Hematopoietic multipotent progenitor cell treated with erythropoietin and hydrocortisone succinate and interleukin-3 and kit ligand, for 17 days (in vitro differentiated cells): ENCODE results near the gene KCMF1.

Experiments
- DNase-seq: peaks from one replicate; pipeline ENCODE4 v3.0.0-alpha.2; 2015; ENCODE audit warnings: low spot score

Gene KCMF1

DNA sequence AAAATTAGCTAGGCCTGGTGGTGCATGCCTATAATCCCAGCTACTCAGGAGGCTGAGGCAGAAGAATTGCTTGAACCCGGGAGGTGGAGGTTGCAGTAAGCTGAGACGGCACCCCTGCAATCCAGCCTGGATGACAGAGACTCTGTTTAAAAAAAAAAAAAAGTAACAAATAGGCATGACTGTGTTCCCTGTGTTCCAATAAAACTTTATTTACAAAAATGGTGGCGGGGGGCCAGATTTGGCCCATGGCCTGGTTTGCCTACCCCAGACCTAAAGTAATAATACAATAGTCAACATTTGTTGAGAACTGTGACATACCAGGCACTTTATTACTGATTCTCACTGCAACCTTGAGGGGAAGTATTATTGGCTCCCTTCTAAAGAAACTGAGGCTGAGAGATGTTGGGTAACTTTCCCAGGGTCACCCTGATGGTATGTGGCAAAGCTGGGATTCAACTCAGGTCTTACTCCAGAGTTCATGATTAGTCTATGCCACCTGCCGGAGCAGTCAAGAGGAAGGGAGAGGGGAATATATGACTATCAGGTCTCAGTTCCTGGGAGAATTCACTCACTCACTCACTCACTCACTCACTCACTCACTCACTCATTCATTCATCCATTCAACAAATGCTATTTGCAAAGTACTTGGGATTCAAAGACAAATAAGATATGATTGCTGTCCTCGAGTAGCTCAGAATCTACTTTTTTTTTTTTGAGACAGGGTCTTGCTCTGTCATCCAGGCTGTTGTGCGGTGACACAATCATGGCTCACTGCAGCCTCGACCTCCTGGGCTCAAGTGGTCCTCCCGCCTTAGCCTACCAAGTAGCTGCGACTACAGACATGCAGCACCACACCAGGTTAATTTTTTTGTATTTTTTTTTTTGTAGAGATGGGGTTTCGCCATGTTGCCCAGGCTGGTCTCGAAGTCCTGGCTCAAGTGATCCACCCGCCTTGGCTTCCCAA lies 14.3 kb upstream of the KCMF1 start:
- no peak for DNase-seq

DNA sequence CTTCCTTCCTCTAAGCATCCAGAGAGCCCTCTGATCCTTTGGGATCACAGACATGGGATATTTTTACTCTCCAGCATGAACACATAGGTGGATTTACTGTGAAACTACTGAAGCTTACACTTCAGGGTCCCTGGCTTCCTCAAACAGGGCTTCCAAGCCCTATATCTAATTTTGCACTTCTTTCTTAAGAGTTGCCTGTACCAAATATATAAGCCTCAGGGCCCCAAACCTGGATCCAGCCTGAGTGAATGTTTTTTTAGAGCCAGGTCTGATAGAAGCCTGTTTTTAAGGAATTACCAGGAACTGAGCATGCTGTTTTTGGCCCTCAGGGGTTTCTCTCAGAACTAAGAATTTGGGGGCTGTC lies 13.2 kb upstream of the KCMF1 start:
- no peak for DNase-seq

DNA sequence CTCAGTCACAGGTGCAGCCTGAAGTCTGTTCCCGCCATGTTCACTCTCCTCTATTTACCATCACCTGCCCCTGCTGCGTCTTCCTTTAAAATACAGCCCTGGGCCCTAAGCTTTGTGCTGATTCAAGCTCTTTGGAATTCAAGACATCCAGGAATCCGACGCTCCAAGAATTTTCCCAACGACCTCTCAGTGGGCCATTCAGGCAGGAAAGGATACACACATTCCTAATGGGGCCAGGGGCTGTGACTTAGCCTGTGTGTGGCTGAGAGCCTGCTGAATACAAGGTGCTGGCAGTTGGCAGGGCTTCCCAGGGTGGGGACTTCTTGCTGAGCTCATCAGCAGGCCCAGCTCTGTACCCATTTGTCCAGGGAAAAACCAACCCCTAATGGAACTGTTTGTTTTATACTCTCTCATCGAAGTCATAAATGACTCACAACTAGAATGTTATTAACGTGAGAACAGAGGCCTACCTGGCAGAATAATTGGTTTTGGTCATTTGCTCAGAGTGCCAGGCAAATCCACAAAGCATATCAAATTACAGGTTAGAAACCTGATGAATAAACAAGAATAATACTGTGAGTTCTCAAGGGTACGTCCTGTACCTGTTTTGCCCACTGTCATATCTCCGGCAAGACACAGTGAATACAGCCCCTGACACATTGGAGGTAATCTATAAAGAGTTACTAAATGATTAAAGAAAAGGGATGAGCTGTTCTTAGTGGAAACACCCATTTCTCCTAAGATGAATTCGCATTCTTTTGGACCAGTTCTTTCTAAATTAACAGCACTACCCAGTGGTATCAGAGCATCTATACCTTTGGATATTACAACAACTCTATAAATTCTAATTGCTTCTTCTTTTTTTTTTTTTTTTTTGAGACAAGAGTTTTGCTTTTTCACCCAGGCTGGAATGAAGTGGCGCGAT lies 12.6 kb upstream of the KCMF1 start:
- no peak for DNase-seq

DNA sequence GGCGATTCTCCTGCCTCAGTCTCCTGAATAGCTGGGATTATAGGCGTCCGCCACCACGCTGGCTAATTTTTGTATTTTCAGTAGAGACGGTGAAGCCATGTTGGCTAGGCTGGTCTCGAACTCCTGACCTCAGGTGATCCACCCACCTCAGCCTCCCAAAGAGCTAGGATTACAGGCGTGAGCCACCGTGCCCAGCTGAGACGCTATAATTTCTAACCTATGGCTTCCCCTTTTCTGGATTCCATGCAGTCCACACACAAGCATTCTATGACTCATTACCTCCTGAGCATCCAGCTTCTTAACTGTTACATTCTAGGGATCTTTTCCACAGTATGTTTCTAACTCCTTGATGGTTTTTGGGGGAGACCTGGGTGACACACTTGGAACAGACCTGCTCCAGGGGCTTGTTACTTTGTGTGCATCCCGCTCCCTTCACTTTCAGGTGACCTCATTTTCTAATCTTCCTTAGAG lies 11.8 kb upstream of the KCMF1 start:
- no peak for DNase-seq

DNA sequence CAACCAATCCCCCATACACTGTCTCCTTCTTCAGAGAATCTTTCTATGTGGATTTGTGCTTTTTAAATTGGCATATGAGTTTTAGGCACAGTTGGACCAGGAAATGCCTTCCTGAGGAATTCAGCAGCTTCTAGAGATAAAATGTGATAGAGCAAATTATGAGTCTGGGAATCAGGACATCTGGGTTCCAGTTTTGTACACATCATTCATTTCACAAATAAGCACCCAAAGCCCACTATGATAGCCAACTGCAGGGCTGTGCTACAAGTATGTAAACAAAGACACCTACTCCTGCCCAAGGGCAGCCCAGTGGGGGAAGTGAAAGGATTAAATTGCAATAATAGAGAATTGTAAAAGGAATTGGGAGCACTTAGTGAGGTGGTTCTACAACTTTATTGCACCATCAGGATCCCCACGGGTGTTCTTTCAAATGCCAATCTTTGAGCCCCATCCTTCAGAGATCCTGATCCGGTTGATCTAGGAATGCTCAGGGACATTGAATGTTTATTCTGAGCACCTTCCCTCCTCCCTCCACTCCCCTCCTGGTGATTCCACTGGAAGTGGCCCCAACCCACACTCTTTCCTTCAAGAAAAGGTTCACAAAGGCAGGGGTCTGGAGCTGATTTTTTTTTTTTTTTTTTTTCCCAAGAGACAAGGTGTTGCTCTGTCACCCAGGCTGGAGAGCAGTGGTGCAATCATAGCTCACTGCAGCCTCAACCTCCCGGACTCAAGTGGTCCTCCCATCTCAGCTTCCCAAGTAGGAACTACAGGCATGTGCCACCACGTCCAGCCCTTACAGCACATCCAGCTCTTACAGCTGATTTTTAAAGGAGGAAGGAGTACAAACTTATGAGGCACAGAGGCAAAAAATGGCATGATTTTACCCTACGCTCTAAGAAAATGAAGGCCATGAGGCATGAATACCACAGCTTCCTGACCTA lies 11.1 kb upstream of the KCMF1 start:
- DNase-seq: no peak

DNA sequence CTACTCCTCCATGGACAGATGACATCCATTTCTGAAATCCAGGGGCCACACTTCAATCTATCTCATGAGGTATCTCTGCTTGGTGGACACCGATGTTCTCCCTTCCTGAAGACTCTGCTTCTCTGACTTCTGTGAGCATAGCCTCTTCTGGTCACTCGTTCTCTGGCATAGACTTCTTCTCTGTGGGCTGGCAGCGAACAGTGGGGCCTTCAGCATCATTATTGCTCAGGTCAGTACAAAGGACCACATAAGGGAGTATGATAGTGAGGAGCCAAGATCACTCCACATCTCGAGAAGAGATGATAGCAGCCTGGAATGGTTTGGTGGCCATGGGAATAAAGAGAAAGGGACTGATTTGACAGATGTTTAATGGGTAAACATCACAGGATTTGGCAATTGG lies 8.0 kb upstream of the KCMF1 start:
- DNase-seq: no peak

DNA sequence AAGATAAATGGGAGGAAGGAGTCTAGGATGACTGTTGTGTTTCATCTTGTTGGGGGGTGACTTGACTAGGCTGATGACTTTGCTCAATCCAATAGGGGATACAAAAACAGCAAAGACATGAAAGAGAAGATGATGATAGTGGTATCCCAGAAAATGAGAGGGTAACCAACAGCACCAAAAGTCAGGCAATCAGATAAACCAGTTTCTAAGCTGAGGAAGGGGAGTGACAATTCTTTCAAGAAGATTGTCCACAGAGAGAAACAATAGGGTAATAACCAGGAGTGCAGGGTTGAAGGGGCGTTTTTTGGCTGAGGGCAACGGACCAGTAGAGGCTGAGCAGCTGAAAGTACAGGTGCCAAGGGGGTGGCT lies 7.7 kb upstream of the KCMF1 start:
- no peak for DNase-seq

DNA sequence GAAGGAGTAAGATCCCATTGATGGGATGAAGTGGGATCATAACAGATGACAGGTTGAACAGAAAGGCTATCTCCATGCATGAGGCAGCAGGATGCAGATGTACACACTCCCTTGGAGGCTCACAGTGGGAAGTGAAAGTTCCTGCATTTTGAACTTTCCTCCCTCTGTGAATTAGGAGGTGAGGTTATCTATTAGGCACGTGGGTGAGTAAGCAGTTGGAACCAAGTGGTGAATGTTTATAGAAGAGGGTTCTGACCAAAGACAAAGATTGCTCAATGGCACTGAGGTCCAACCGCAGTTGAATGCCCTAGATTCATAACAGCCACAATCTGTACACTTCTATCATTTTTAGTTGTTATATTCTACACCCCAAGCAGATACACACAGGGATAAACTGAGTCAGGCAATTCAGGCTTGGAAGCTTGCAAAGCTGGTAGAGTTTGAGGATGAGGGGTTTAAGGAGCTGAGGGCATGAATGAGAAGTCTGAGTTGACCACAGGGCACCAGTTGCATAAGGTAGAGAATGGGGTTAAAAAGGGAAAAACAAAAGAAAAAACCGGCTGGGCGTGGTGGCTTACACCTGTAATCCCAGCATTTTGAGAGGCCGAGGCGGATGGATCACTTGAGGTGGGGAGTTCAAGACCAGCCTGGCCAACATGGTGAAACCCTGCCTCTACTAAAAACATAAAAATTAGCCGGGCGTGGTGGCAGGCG lies 7.1 kb upstream of the KCMF1 start:
- no peak for DNase-seq

DNA sequence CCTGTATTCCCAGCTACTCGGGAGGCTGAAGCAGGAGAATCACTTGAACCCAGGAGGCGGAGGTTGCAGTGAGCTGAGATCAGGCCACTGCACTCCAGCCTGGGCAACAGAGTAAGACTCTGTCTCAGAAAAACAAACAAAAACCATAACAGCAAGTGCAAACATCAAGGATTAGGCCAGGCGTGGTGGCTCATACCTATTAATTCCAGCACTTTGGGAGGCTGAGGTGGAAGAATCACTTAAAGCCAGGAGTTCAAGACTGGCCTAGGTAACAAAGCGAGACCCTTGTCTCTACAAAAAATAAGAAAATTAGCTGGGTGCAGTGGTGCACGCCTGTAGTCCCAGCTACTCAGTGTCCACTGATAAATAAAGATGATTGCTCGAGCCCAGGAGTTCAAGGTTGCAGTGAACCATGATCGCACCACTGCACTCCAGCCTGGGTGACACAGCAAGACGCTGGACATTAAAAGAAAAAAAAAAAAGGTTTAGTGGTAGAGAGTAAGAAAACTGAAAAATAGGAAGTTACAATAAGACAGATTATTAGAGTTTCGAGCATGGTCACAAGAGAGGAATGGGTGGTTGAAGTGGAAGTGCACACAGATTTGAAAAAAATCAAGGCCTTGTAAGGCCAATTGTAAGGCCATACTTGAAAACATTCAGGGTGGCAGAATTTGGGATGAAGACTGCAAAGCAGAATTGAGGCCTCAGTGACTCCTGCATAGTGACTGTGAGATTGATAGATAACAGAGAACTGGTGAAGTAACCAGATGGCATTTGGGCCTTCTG lies 6.4 kb upstream of the KCMF1 start:
- no peak for DNase-seq

DNA sequence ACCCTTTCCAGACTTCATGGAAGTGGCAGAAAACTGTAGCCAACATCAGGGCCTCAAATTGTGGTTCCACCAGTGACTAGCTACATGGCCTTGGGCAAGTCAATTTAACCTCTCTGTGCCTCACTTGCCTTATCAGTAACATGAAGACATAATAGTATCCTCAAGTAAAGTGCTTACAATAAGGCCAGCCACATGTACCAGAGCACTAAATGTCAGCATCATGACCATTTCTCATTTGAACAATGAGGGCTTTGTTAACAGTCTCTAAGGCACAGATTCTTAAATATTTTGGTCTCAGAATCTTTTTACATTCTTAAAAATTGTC lies 5.8 kb upstream of the KCMF1 start:
- no peak for DNase-seq

DNA sequence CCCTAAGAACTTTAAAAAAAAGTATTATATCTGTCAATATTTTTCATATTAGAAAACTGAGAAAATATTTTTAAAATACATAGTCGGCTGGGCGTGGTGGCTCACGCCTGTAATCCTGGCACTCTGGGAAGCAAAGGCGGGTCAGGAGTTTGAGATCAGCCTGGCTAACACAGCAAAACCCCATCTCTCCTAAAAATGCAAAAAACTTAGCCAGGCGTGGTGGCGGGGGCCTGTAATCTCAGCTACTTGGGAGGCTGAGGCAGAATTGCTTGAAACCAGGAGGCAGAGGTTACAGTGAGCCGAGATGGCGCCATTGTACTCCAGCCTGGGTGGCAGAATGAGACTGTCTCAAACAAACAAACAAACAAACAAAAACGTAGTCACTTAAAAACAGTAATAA lies 5.1 kb upstream of the KCMF1 start:
- DNase-seq: no peak

DNA sequence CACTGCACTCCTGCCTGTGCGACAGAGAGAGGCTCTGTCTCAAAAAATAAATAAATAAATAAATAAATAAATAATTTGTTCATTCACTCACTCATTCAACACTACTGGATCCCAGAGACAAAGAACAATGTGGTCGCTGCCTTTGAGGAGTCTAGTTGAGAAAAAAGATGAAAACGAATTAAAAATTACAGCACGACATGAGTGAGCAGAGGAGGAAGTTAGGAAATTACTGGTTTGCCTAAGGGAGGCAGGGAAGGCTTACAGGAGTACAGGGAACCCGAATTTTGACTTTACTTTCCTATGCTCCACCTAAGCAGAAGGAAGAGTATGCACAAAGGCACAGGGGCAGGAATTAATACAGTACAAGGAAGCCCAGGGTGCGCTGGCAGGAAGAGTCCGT lies 4.2 kb upstream of the KCMF1 start:
- DNase-seq: no peak

DNA sequence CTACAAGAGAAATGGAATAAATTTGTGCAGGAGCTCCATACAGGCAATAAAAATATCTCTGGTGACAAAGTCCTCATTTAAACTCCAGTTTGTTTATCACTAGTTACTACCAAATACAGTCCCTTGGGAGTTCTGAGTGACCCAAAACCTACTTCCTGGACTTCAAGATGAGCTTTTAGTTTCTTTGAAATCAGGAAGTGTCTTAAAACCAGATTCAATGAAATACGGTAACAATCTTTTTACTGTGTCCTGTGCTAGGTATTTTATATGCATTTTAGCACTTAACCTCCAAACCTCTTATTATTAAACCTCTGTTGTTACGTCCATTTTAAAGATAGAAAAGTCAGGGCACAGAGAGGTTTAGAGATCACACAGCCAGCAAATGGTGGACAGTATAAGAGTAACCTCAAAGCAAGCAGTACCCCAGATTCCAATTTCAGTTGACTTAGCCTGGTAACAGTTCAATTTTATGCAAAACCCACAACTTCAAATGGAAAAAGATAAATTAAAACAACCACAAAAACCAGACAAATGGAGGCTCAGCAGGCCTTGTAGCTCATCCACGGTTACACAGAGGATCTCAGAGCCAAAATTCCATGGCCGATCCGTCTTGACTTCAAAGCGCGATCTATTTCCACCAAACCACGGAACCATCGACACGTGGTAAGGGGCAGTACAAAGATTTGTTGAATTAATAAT lies 1.3 kb upstream of the KCMF1 start:
- peak; percentile 47 for DNase-seq

DNA sequence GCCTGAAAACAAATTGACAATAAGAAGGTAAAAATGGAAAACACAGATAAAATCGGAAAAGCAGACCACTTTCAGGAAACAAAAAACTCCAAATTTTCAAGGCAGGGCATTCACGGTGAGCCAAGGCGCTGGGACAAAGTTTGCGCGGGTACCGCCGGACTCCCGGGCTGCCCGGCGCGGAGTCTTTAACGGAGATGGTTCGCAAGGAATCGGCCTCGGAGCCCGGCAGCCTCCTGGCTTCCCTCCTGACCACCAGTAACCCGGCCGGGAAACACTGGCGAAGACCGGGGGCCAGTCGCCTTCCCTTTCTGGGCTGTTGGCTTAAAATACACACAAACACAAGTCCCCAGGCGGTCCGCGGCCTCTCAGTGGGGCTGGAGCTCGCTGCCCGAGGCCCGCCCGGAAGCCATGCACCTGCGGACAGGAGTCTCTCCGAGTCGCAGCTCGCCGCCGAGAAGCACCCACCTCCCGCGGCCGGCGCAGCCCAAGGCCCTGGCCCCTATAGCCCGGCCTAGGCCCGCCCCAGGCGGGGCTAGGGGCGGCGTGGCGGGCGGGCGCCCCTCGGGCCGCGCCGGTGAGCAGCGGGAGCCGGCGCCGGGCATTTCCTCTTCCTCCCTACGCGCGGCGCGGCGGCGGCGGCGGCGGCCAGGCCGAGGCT lies 622 bp upstream of the KCMF1 start:
- peak; percentile 62 for DNase-seq

DNA sequence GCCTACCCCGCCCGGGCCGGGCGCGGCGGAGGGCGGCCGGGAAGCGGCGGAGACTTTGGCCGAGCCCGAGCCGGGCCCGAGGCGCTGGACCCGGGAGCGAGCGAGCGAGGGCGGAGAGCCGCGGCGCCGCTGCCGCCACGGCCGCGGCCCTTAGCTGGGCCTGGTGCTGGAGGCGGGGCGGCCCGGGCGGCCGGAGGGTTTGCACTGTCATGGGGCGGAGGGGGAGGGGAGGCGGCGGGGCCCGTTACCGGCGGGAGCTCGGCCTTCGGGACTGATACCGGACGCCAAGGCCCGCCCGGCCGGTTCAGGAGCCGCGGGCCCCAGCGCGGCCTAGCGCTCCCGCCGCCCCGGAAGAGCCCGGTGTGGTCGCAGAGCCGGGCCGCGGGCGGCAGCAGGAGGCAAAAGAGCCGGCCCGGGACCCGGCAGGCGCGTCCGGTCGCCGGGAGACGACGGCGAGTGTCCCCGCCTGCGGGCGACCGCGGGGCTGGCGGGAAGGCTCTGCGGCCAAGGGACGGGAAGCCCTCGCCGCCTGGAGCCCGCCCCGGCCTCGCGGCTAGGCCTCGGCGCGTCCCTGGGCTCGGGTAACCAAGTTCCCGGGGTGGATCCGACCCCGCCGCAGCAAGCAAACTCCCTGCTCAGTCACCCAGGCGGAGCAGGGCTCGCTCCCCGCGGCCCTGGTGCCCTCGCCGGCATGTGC lies 697 bp downstream of the KCMF1 start:
- peak; percentile 71 for DNase-seq

DNA sequence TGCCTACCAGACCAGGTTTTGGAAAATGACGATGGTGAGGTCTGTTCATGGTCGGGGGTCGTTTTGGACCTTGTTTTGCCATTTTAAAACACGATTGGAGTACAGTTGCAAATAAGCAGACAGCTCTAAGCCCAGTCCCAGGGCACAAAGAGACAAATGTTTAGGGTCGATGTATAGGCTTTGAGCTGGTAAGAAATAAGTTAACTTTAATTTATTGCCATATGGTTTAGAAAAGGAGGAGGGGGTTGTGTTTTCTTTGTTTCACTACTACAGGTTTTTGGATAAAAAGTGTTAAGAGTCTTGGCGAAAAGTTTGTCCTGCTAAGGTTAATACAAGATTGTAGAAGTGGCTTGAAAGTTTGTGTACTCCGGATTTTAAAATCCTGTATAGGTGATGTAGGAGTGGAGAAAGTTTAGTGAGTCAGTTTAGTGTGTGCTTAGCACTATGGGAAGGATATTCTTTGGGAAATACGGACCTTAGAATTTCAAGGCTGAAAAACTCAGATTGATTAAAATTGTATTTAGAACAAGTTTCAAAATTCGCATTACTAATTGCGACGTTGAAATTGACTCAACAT lies 1.3 kb downstream of the KCMF1 start:
- DNase-seq: no peak

DNA sequence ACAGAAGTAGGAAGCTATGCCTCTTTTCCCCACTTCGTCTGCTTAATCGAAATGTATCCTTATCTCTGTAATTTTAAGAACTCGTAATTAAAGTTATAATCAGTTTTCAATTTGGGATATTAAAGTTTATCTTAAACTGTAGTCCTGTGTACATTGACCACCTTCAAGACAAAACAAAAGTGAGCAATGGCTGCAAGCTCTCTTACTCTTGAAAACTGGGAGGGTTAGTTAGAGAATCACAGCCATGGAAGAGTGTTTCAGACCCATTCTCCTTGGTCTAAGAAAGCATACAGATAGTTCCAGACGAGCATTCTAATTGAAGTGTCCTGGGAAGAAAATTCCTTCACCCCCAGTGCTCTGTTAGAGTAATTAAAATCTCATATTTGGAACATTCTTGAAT lies 2.0 kb downstream of the KCMF1 start:
- DNase-seq: peak; percentile 39

DNA sequence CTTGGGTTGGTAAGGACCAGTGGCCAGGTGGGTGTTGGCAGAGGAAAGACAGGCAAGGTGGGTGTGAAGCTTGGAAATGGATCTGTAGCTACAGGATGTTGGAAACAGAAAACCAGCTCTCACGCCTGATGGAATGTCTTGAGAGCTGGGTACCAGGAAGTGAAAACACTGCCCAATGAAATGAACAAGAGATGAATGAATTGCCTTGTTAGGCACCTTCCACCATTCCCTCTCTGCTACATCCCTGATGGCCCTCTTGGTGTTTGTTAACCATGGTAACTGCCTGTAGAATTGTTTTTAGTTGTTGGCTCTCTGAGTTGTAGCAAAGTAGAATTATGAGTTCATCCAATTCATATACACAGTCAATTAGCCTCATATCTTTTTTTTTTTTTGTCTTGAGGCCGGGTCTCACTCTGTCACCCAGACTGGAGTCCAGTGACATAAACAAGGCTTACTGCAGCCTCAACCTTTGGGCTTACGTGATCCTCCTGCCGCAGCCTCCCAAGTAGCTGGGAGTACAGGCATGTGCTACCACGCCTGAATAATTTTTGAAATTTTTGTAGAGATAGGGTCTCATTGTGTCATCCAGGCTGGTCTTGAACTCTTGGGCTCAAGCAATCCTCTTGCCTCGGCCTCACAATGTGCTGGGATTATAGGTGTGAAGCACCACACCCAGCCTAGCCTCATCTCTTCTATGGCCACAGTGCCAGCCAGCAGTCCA lies 9.5 kb downstream of the KCMF1 start:
- DNase-seq: no peak
